A204.1 (cell line): ENCODE results near the gene FGF5.

ENCODE experiments used
- FAIRE-seq: peaks from 2 replicates; lab custom pipeline; 2012; peaks lifted over from hg19 to GRCh38; lab: Jason Lieb, UNC

Gene FGF5

DNA sequence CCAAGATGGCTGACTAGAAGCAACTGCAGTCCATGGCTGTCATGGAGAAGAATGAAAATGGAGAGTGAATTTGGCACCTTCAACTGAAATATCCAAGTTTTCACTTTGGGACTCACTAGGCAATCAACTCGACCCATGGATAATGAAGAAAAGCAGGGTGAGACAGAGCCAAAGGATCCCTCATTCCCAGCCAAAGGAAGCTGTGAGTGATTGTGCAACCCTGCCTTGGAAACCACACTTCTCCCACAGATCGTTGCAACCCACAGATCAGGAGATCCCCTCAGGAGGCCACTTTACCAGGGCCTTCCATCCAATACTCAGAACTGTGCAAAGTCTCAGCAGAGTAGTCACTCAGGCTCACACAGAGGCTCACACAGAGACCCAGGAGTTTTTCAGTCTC is 73.6 kb downstream of the FGF5 start:
- no peak for FAIRE-seq
